ENCODE data around the gene GAREM1. TPM values are rescaled to one million over a fixed set of nuclear protein-coding genes. Genes with fewer than 3 reads are reported as not detected.

Gene GAREM1
- total RNA-seq, 1 experiment from 2014 or later: 7.0 TPM

DNA sequence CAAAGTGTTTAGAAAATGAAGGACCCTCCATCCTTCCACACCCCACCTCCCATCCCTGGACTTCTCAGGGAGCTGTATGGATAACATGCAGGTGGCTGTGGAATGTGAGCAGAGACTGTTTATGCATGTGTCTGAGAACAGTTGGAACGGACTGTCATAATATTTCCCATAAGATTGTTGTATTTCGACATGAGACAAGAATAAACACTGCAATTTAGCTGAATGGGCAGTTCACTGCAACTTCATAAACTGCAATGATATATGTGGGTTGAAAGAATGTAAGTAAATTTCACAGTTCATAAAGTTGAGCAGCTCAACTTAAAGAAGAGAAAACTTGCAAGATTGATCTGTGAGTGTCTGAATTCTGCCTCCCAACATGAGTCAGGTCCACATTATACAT lies 206.3 kb downstream of the GAREM1 start:
- no peak for ATAC-seq
- H3K36me3 Mint-ChIP-seq: 0 out of 2 replicates have a peak, but pooled peaks cover 1% of the 10 kb centered on the region
- H3K9me3 Mint-ChIP-seq: peaks cover 3% of the 10 kb centered on the region; the same call in 1 of the 2 replicates
- ChIA-PET CTCF (interaction anchor here (0.6 kb wide), 1 partner anchor 219 kb away, joined by 3 read pairs; no protein-coding TSS in a partner anchor), POLR2A (no interaction called here)
- no peak for DNase-seq (ENCODE audit: low spot score)
- H3K4me1 Mint-ChIP-seq: peaks cover 2% of the 10 kb centered on the region; the same call in 1 of the 2 replicates
- no peak overlapping the region for H3K4me3 Mint-ChIP-seq
- no peaks in the 10 kb centered on the region for H3K27me3 Mint-ChIP-seq (ENCODE audit: low read depth)
- TF ChIP-seq, protein P1, sequence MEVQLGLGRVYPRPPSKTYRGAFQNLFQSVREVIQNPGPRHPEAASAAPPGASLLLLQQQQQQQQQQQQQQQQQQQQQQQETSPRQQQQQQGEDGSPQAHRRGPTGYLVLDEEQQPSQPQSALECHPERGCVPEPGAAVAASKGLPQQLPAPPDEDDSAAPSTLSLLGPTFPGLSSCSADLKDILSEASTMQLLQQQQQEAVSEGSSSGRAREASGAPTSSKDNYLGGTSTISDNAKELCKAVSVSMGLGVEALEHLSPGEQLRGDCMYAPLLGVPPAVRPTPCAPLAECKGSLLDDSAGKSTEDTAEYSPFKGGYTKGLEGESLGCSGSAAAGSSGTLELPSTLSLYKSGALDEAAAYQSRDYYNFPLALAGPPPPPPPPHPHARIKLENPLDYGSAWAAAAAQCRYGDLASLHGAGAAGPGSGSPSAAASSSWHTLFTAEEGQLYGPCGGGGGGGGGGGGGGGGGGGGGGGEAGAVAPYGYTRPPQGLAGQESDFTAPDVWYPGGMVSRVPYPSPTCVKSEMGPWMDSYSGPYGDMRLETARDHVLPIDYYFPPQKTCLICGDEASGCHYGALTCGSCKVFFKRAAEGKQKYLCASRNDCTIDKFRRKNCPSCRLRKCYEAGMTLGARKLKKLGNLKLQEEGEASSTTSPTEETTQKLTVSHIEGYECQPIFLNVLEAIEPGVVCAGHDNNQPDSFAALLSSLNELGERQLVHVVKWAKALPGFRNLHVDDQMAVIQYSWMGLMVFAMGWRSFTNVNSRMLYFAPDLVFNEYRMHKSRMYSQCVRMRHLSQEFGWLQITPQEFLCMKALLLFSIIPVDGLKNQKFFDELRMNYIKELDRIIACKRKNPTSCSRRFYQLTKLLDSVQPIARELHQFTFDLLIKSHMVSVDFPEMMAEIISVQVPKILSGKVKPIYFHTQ (CRISPR knock-in tag; IDR thresholded peaks at IDR 0.05): no peak
- no peak for TF ChIP-seq NR1H2 (CRISPR knock-in tag; IDR thresholded peaks at IDR 0.05)
- TF ChIP-seq, protein P2, sequence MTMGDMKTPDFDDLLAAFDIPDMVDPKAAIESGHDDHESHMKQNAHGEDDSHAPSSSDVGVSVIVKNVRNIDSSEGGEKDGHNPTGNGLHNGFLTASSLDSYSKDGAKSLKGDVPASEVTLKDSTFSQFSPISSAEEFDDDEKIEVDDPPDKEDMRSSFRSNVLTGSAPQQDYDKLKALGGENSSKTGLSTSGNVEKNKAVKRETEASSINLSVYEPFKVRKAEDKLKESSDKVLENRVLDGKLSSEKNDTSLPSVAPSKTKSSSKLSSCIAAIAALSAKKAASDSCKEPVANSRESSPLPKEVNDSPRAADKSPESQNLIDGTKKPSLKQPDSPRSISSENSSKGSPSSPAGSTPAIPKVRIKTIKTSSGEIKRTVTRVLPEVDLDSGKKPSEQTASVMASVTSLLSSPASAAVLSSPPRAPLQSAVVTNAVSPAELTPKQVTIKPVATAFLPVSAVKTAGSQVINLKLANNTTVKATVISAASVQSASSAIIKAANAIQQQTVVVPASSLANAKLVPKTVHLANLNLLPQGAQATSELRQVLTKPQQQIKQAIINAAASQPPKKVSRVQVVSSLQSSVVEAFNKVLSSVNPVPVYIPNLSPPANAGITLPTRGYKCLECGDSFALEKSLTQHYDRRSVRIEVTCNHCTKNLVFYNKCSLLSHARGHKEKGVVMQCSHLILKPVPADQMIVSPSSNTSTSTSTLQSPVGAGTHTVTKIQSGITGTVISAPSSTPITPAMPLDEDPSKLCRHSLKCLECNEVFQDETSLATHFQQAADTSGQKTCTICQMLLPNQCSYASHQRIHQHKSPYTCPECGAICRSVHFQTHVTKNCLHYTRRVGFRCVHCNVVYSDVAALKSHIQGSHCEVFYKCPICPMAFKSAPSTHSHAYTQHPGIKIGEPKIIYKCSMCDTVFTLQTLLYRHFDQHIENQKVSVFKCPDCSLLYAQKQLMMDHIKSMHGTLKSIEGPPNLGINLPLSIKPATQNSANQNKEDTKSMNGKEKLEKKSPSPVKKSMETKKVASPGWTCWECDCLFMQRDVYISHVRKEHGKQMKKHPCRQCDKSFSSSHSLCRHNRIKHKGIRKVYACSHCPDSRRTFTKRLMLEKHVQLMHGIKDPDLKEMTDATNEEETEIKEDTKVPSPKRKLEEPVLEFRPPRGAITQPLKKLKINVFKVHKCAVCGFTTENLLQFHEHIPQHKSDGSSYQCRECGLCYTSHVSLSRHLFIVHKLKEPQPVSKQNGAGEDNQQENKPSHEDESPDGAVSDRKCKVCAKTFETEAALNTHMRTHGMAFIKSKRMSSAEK (CRISPR knock-in tag; IDR thresholded peaks at IDR 0.05; ENCODE audit: borderline replicate concordance): no peak
- TF ChIP-seq ARID4B (CRISPR knock-in tag; IDR thresholded peaks at IDR 0.05; ENCODE audit: borderline replicate concordance): no peak
- no peak for TF ChIP-seq ZNF396 (CRISPR knock-in tag; IDR thresholded peaks at IDR 0.05; ENCODE audit: borderline replicate concordance)
- TF ChIP-seq MYBL2 (CRISPR knock-in tag; IDR thresholded peaks at IDR 0.05): no peak
- TF ChIP-seq FOXP1 (CRISPR knock-in tag; IDR thresholded peaks at IDR 0.05; ENCODE audit: borderline replicate concordance): no peak
- TF ChIP-seq HMGXB4 (CRISPR knock-in tag; IDR thresholded peaks at IDR 0.05): no peak
- no peak for TF ChIP-seq OVOL2 (CRISPR knock-in tag; IDR thresholded peaks at IDR 0.05; ENCODE audit: borderline replicate concordance)
- TF ChIP-seq JUN (CRISPR knock-in tag; IDR thresholded peaks at IDR 0.05): no peak
- TF ChIP-seq EMX1 (CRISPR knock-in tag; IDR thresholded peaks at IDR 0.05): no peak
- no peak overlapping the region for H3K27ac Mint-ChIP-seq

DNA sequence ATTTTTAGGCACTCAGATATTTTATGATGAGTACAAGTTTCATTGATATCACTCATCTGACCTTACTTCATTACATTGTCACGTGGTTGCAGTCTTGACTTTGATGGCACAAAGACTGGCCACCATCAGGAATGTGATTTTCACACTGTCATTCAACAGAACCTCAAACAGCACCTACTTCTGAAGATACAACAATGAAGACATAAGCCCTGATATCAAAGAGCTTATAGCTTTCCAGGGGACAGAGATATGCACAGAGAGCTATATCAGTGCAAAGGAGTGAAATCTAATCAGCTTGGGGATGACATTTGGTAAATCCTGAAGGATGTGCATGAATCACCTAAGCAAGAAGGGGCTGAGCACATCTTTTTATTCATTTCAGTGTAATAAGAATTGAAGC lies 208.6 kb downstream of the GAREM1 start:
- ChIA-PET POLR2A (no interaction called here), CTCF (no interaction called here)
- no peak for TF ChIP-seq ESRRA (CRISPR knock-in tag; IDR thresholded peaks at IDR 0.05; ENCODE audit: borderline replicate concordance)
- no peak for TF ChIP-seq E2F1 (CRISPR knock-in tag; IDR thresholded peaks at IDR 0.05)
- no peaks in the 10 kb centered on the region for H3K36me3 Mint-ChIP-seq
- peaks cover 3% of the 10 kb centered on the region; the same call in 1 of the 2 replicates for H3K9me3 Mint-ChIP-seq
- no peaks in the 10 kb centered on the region for H3K4me1 Mint-ChIP-seq
- H3K27me3 Mint-ChIP-seq (ENCODE audit: low read depth): no peaks in the 10 kb centered on the region
- DNase-seq (ENCODE audit: low spot score): no peak
- H3K4me3 Mint-ChIP-seq: no peak overlapping the region
- ATAC-seq: no peak
- H3K27ac Mint-ChIP-seq: no peak overlapping the region
